Uterus (tissue), 2 donors: ENCODE results near the gene RHBDL2.

Experiments used
- POLR2A ChIP-seq, 2 donors: fragments of 450-650 bp; IDR thresholded peaks; one replicate each; pipeline ENCODE4 v1.6.1; 2016; ENCODE audit warnings: antibody characterized with exemption in 2 of 2, mild to moderate bottlenecking in 1 of 2, moderate library complexity in 1 of 2
- TF ChIP-seq, protein P1 (sequence below), 4 experiments: fragments of 200-600 bp in 2 of 4; fragments of 450-650 bp in 2 of 4; sonication (generic) in 2 of 4; IDR thresholded peaks; one replicate each; pipeline ENCODE4 v1.5.1; 2016 to 2019; ENCODE audit warnings: antibody characterized with exemption in 4 of 4, mild to moderate bottlenecking in 2 of 4, moderate library complexity in 1 of 4

DNA sequence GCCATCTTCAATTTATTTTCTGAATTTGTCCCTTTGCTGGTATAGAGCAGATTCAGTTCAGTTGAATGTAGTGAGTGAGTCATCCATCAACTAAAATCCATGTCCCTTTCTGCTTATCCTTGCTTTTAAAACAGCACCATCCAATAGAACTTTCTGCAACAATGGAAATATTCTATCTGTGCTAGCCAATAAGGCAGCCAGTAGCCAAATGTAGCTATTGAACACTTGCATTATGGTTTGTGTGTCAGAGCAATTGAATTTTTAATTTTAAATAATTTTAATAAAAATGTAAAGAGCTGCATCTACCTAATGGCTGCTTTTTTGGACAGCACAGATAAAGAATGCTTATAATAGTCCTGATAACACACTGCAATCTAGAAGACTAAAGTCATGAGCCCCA is 60.1 kb downstream of the RHBDL2 start, which contains the start of gene GJA9:
- TF ChIP-seq, protein P1, sequence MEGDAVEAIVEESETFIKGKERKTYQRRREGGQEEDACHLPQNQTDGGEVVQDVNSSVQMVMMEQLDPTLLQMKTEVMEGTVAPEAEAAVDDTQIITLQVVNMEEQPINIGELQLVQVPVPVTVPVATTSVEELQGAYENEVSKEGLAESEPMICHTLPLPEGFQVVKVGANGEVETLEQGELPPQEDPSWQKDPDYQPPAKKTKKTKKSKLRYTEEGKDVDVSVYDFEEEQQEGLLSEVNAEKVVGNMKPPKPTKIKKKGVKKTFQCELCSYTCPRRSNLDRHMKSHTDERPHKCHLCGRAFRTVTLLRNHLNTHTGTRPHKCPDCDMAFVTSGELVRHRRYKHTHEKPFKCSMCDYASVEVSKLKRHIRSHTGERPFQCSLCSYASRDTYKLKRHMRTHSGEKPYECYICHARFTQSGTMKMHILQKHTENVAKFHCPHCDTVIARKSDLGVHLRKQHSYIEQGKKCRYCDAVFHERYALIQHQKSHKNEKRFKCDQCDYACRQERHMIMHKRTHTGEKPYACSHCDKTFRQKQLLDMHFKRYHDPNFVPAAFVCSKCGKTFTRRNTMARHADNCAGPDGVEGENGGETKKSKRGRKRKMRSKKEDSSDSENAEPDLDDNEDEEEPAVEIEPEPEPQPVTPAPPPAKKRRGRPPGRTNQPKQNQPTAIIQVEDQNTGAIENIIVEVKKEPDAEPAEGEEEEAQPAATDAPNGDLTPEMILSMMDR (IDR thresholded peaks at IDR 0.05) = no peak
- no peak for TF ChIP-seq POLR2A (IDR thresholded peaks at IDR 0.05)
